ENCODE results near the gene SLC22A23. TPM values are rescaled to one million over a fixed set of nuclear protein-coding genes. Genes with fewer than 3 reads are reported as not detected.

Gene SLC22A23
- total and polyA plus RNA-seq, 2 experiments from 2014 or later: 6.1 to 38.3 TPM

- Histone ChIP-seq H4K20me1 (replicated peaks; ENCODE audit: insufficient read depth) (no peaks in the 10 kb centered on the region), H3K27me3 (ENCODE audit: insufficient read depth) (no peaks in the 10 kb centered on the region), H2AFZ (no peak overlapping the region), H3K4me2 (no peak overlapping the region), H3F3A (replicated peaks; ENCODE audit: low read depth) (peaks cover 25% of the 10 kb centered on the region), H3K4me3 (no peak overlapping the region), H3K9me2 (ENCODE audit: insufficient read depth) (no peaks in the 10 kb centered on the region), H3K79me2 (replicated peaks; ENCODE audit: insufficient read depth) (no peaks in the 10 kb centered on the region), H3K27ac (ENCODE audit: low read depth) (peak overlapping the region; percentile 72), H3K36me3 (ENCODE audit: insufficient read depth) (no peaks in the 10 kb centered on the region), H3K4me1 (ENCODE audit: insufficient read depth) (peaks cover 21% of the 10 kb centered on the region)
- ATAC-seq (no peak), DNase-seq (ENCODE audit: low spot score) (no peak)
- no peak overlapping the region for H3K4me3 Mint-ChIP-seq
- H3K36me3 Mint-ChIP-seq (ENCODE audit: low read depth): peaks cover 46% of the 10 kb centered on the region
- H3K27me3 Mint-ChIP-seq (ENCODE audit: insufficient read depth, low read depth, poor library complexity): peaks cover 17% of the 10 kb centered on the region
- H3K27ac Mint-ChIP-seq: peak overlapping the region; percentile 88
- H3K4me1 Mint-ChIP-seq: peaks cover 34% of the 10 kb centered on the region
- TF ChIP-seq EZH2 (IDR thresholded peaks at IDR 0.05; ENCODE audit: low read depth, unreplicated experiment) (no peak), ZNF114 (CRISPR knock-in tag; IDR thresholded peaks at IDR 0.05) (no peak), STAT1 (IDR thresholded peaks at IDR 0.05; ENCODE audit: unreplicated experiment) (no peak), ZNF331 (CRISPR knock-in tag; IDR thresholded peaks at IDR 0.05; ENCODE audit: low read depth) (no peak), CREB1 (CRISPR knock-in tag; IDR thresholded peaks at IDR 0.05; ENCODE audit: low read depth) (no peak), JUNB (IDR thresholded peaks at IDR 0.05; ENCODE audit: unreplicated experiment) (no peak), NANOG (IDR thresholded peaks at IDR 0.05; ENCODE audit: borderline replicate concordance) (no peak), POLR2AphosphoS5 (IDR thresholded peaks at IDR 0.05; ENCODE audit: low read depth) (no peak), CTCF (conservative IDR thresholded peaks at IDR 0.05; ENCODE audit: low read depth in 2 of 2) (no peak), EZH2phosphoT487 (IDR thresholded peaks at IDR 0.05; ENCODE audit: unreplicated experiment) (no peak)
- TF ChIP-seq, protein P1, sequence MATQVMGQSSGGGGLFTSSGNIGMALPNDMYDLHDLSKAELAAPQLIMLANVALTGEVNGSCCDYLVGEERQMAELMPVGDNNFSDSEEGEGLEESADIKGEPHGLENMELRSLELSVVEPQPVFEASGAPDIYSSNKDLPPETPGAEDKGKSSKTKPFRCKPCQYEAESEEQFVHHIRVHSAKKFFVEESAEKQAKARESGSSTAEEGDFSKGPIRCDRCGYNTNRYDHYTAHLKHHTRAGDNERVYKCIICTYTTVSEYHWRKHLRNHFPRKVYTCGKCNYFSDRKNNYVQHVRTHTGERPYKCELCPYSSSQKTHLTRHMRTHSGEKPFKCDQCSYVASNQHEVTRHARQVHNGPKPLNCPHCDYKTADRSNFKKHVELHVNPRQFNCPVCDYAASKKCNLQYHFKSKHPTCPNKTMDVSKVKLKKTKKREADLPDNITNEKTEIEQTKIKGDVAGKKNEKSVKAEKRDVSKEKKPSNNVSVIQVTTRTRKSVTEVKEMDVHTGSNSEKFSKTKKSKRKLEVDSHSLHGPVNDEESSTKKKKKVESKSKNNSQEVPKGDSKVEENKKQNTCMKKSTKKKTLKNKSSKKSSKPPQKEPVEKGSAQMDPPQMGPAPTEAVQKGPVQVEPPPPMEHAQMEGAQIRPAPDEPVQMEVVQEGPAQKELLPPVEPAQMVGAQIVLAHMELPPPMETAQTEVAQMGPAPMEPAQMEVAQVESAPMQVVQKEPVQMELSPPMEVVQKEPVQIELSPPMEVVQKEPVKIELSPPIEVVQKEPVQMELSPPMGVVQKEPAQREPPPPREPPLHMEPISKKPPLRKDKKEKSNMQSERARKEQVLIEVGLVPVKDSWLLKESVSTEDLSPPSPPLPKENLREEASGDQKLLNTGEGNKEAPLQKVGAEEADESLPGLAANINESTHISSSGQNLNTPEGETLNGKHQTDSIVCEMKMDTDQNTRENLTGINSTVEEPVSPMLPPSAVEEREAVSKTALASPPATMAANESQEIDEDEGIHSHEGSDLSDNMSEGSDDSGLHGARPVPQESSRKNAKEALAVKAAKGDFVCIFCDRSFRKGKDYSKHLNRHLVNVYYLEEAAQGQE (IDR thresholded peaks at IDR 0.05; ENCODE audit: unreplicated experiment): no peak
- TF ChIP-seq, protein P2, sequence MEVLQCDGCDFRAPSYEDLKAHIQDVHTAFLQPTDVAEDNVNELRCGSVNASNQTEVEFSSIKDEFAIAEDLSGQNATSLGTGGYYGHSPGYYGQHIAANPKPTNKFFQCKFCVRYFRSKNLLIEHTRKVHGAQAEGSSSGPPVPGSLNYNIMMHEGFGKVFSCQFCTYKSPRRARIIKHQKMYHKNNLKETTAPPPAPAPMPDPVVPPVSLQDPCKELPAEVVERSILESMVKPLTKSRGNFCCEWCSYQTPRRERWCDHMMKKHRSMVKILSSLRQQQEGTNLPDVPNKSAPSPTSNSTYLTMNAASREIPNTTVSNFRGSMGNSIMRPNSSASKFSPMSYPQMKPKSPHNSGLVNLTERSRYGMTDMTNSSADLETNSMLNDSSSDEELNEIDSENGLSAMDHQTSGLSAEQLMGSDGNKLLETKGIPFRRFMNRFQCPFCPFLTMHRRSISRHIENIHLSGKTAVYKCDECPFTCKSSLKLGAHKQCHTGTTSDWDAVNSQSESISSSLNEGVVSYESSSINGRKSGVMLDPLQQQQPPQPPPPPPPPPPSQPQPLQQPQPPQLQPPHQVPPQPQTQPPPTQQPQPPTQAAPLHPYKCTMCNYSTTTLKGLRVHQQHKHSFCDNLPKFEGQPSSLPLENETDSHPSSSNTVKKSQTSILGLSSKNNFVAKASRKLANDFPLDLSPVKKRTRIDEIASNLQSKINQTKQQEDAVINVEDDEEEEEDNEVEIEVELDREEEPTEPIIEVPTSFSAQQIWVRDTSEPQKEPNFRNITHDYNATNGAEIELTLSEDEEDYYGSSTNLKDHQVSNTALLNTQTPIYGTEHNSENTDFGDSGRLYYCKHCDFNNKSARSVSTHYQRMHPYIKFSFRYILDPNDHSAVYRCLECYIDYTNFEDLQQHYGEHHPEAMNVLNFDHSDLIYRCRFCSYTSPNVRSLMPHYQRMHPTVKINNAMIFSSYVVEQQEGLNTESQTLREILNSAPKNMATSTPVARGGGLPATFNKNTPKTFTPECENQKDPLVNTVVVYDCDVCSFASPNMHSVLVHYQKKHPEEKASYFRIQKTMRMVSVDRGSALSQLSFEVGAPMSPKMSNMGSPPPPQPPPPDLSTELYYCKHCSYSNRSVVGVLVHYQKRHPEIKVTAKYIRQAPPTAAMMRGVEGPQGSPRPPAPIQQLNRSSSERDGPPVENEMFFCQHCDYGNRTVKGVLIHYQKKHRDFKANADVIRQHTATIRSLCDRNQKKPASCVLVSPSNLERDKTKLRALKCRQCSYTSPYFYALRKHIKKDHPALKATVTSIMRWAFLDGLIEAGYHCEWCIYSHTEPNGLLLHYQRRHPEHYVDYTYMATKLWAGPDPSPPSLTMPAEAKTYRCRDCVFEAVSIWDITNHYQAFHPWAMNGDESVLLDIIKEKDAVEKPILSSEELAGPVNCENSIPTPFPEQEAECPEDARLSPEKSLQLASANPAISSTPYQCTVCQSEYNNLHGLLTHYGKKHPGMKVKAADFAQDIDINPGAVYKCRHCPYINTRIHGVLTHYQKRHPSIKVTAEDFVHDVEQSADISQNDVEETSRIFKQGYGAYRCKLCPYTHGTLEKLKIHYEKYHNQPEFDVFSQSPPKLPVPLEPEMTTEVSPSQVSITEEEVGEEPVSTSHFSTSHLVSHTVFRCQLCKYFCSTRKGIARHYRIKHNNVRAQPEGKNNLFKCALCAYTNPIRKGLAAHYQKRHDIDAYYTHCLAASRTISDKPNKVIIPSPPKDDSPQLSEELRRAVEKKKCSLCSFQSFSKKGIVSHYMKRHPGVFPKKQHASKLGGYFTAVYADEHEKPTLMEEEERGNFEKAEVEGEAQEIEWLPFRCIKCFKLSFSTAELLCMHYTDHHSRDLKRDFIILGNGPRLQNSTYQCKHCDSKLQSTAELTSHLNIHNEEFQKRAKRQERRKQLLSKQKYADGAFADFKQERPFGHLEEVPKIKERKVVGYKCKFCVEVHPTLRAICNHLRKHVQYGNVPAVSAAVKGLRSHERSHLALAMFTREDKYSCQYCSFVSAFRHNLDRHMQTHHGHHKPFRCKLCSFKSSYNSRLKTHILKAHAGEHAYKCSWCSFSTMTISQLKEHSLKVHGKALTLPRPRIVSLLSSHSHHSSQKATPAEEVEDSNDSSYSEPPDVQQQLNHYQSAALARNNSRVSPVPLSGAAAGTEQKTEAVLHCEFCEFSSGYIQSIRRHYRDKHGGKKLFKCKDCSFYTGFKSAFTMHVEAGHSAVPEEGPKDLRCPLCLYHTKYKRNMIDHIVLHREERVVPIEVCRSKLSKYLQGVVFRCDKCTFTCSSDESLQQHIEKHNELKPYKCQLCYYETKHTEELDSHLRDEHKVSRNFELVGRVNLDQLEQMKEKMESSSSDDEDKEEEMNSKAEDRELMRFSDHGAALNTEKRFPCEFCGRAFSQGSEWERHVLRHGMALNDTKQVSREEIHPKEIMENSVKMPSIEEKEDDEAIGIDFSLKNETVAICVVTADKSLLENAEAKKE (CRISPR knock-in tag; IDR thresholded peaks at IDR 0.05): no peak
- TF ChIP-seq, protein P3, sequence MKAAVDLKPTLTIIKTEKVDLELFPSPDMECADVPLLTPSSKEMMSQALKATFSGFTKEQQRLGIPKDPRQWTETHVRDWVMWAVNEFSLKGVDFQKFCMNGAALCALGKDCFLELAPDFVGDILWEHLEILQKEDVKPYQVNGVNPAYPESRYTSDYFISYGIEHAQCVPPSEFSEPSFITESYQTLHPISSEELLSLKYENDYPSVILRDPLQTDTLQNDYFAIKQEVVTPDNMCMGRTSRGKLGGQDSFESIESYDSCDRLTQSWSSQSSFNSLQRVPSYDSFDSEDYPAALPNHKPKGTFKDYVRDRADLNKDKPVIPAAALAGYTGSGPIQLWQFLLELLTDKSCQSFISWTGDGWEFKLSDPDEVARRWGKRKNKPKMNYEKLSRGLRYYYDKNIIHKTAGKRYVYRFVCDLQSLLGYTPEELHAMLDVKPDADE (IDR thresholded peaks at IDR 0.05): no peak
- H3K9me3 Mint-ChIP-seq: no peaks in the 10 kb centered on the region
Observed at GRCh38 chr6:3280866-3281465, 175.9 kb downstream of the SLC22A23 start.
